Activated CD8-positive, alpha-beta T cell treated with anti-CD3 and anti-CD28 coated beads for 36 hours (primary cell): Measurements from ENCODE around the gene TCP1. TPM values are rescaled to one million over a fixed set of nuclear protein-coding genes. Genes with fewer than 3 reads are reported as not detected.
"Not testable (repeated sequence)": the region's sequence is repeated elsewhere in the genome, so short reads cannot be mapped to it uniquely, and the experiment has no call there.

Experiments used
- ATAC-seq: fragments of 200-7000 bp; cut with Tn5 transposase; one replicate; pipeline ENCODE4 v1.10.0; 2021; ENCODE audit warnings: mild to moderate bottlenecking, moderate library complexity
- CTCF ChIA-PET: fragments of 350-600 bp; sonication (Branson Sonifier 250); formaldehyde crosslinking; loops from one replicate; lab custom pipeline; 2021; ENCODE audit warnings: antibody characterized with exemption; lab: Charles Lee
- POLR2A ChIA-PET: fragments of 350-600 bp; sonication (Branson Sonifier 250); formaldehyde crosslinking; loops from one replicate; lab custom pipeline; 2021; ENCODE audit warnings: antibody characterized with exemption; lab: Charles Lee
- DNase-seq: peaks from one replicate; pipeline ENCODE4 v3.0.0-alpha.2; 2020
- H3K27ac Mint-ChIP-seq: one replicate; pipeline ENCODE4 v1.8.0; 2021; ENCODE audit warnings: mild to moderate bottlenecking, mixed read lengths
- H3K27me3 Mint-ChIP-seq: one replicate; pipeline ENCODE4 v1.8.0; 2021; ENCODE audit warnings: mixed read lengths
- H3K36me3 Mint-ChIP-seq: one replicate; pipeline ENCODE4 v1.8.0; 2021; ENCODE audit warnings: low read depth, mixed read lengths
- H3K4me1 Mint-ChIP-seq: one replicate; pipeline ENCODE4 v1.8.0; 2021; ENCODE audit warnings: low read depth, mixed read lengths
- H3K4me3 Mint-ChIP-seq: one replicate; pipeline ENCODE4 v1.8.0; 2021; ENCODE audit warnings: mild to moderate bottlenecking, moderate library complexity, mixed read lengths
- H3K9me3 Mint-ChIP-seq: one replicate; pipeline ENCODE4 v1.8.0; 2021; ENCODE audit warnings: mixed read lengths
- intact Hi-C: fragments of 100-400 bp; cut with micrococcal nuclease; formaldehyde crosslinking; loops from one replicate; pipeline ENCODE4 v1.10.0; 2022
- total RNA-seq, 2 experiments: library from RNA; stranded (reverse); gene quantifications; one replicate each; pipeline ENCODE4 v1.2.3, GENCODE V29; 2021
- TF ChIP-seq, protein P1 (sequence below): fragments of 200-600 bp; IDR thresholded peaks from one replicate; pipeline ENCODE4 v1.8.0; 2022; ENCODE audit warnings: antibody characterized with exemption, mild to moderate bottlenecking

The TCP1 gene
- total RNA-seq, 2 experiments from 2014 or later, result 446 to 452 TPM

DNA sequence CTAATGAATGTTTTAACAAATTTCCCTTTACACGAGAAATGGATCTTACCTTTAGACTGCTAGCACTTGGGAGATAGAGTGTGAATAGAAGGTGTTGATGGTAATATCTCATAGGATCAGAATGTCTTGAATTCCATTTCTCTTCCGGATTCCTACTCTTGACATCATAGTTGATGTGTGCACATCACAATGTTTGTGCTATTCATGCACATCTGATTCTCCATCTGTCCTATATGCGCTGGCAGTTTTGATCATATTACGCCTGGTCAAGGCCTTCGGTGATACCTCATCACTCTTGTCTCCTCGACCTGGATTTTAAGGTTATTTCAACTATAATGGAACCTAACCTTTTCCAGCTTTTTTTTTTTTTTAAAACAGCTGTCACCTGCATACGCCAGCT, 44.3 kb downstream of the TCP1 start:
- intact Hi-C loops, result no loop called here
- DNase-seq, result no peak
- TF ChIP-seq, protein P1, sequence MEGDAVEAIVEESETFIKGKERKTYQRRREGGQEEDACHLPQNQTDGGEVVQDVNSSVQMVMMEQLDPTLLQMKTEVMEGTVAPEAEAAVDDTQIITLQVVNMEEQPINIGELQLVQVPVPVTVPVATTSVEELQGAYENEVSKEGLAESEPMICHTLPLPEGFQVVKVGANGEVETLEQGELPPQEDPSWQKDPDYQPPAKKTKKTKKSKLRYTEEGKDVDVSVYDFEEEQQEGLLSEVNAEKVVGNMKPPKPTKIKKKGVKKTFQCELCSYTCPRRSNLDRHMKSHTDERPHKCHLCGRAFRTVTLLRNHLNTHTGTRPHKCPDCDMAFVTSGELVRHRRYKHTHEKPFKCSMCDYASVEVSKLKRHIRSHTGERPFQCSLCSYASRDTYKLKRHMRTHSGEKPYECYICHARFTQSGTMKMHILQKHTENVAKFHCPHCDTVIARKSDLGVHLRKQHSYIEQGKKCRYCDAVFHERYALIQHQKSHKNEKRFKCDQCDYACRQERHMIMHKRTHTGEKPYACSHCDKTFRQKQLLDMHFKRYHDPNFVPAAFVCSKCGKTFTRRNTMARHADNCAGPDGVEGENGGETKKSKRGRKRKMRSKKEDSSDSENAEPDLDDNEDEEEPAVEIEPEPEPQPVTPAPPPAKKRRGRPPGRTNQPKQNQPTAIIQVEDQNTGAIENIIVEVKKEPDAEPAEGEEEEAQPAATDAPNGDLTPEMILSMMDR, result no peak
- ATAC-seq, result no peak
- Mint-ChIP-seq H3K9me3 (no peaks in the 10 kb centered on the region), H3K27ac (peak overlapping the region; percentile 68), H3K4me1 (peaks cover 20% of the 10 kb centered on the region), H3K27me3 (no peaks in the 10 kb centered on the region), H3K4me3 (no peak overlapping the region), H3K36me3 (peaks cover 61% of the 10 kb centered on the region)
- CTCF ChIA-PET, result interaction anchor here (1.7 kb wide), 1 partner anchor 10 kb away, joined by 6 read pairs; no protein-coding TSS in a partner anchor
- POLR2A ChIA-PET, result interaction anchor here (3.6 kb wide), 1 partner anchor 15 kb away, joined by 17 read pairs; the partner anchor contains the start of gene ACAT2

DNA sequence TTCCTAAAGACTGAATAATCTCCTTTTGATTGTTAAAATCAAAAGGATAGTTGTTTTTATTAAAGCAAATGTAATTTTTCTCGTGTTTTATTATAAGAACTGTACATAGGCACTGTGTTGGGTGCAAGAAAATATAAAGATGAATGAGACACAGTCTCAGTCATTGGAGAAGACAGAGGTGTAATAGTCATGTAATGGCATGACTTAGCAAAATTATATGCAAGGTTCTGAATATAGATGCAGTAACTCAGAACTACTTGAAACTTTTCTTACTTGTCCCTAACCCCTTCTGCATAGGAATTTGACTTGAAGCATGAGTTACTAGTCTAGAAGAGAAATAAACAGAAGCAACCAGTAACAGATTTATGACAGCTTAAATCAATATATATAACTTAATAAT, 47.2 kb downstream of the TCP1 start:
- CTCF ChIA-PET, result interaction anchor here (1.2 kb wide), 1 partner anchor 10 kb away, joined by 3 read pairs; no protein-coding TSS in a partner anchor
- Mint-ChIP-seq H3K27ac (peak overlapping the region; percentile 61), H3K27me3 (no peaks in the 10 kb centered on the region), H3K9me3 (no peaks in the 10 kb centered on the region), H3K36me3 (peaks cover 46% of the 10 kb centered on the region), H3K4me1 (peaks cover 30% of the 10 kb centered on the region), H3K4me3 (no peak overlapping the region)
- TF ChIP-seq, protein P1, result no peak
- intact Hi-C loops, result no loop called here
- DNase-seq (no peak), ATAC-seq (no peak)
- POLR2A ChIA-PET, result no interaction called here

DNA sequence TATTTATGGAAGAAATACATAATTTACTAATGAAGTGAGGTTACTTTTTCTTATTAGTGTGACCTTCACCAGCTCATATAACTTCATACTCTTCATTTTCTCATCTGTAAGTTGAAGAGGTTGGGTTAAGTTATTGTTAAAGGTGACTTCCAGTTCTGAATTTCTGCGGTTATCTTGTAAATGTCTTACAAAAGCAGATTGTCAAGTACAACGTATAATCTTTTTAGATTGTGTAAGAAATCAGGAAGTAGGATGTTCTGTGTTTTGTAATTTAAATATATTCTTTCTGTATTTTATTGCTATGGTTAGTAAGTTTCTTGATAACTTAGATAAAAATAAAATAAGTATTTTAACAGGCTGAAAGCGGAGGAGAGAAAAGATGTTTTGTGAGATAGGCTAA, 50.1 kb downstream of the TCP1 start:
- Mint-ChIP-seq H3K27ac (no peak overlapping the region), H3K36me3 (peaks cover 28% of the 10 kb centered on the region), H3K9me3 (no peaks in the 10 kb centered on the region), H3K4me1 (peaks cover 25% of the 10 kb centered on the region), H3K4me3 (no peak overlapping the region), H3K27me3 (no peaks in the 10 kb centered on the region)
- no peak for ATAC-seq
- ChIA-PET CTCF (no interaction called here), POLR2A (interaction anchor here (1.4 to 4.1 kb wide), 3 partner anchors 8 to 47 kb away, joined by 3 to 24 read pairs (median 14); partner anchors contain the start of genes SOD2 and WTAP)
- intact Hi-C loops, result no loop called here
- no peak for DNase-seq
- TF ChIP-seq, protein P1, result no peak

DNA sequence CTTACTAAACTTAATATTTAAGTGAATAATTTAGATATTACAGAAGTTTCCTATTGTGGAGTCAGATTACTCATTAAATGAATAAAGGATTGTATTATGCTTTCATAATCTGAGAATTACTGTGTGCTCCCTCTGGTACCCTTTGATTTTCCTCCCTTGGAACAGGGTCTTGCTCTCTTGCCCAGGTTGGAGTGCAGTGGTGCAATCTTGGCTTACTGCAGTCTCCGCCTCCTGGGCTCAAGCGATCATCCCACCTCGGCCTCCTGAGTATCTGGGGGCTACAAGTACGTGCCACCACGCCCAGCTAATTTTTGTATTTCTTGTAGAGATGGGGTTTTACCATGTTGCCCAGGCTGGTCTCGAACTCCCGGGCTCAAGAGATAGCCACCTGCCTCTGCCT, 52.5 kb downstream of the TCP1 start:
- no peak for DNase-seq
- Mint-ChIP-seq H3K27me3 (no peaks in the 10 kb centered on the region), H3K36me3 (peaks cover 19% of the 10 kb centered on the region), H3K27ac (no peak overlapping the region), H3K4me3 (no peak overlapping the region), H3K9me3 (no peaks in the 10 kb centered on the region), H3K4me1 (peaks cover 43% of the 10 kb centered on the region)
- intact Hi-C loops, result no loop called here
- ATAC-seq, result no peak
- POLR2A ChIA-PET, result interaction anchor here (1.2 to 4.1 kb wide), 4 partner anchors 10 to 51 kb away, joined by 4 to 24 read pairs (median 10); partner anchors contain the start of genes SOD2 and WTAP
- TF ChIP-seq, protein P1, result no peak
- CTCF ChIA-PET, result interaction anchor here (0.7 to 2.1 kb wide), 3 partner anchors 46 to 53 kb away, joined by 3 to 9 read pairs (median 3); partner anchors contain the start of genes MRPL18 and TCP1

DNA sequence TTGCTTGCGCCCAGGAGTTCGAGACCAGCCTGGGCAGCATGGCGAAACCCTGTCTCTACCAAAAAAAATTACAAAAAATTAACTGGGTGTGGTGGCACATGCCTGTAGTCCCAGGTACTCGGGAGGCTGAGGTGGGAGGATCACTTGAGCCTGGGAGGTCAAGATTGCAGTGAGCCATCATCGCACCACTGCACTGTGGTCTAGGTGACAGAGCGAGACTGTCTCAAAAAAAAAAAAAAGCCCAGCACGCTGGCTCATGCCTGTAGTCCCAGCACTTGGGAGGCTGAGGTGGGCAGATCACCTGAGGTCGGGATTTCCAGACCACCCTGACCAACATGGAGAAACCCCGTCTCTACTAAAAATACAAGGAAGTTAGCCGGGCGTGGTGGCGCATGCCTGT, 56.0 kb downstream of the TCP1 start:
- CTCF ChIA-PET, result interaction anchor here (1.7 to 2.0 kb wide), 2 partner anchors 13 to 14 kb away, joined by 7 to 9 read pairs; no protein-coding TSS in a partner anchor
- DNase-seq, intact Hi-C loops, H3K4me3 Mint-ChIP-seq, H3K9me3 Mint-ChIP-seq, ATAC-seq, H3K27me3 Mint-ChIP-seq: not testable (repeated sequence)
- POLR2A ChIA-PET, result interaction anchor here (0.6 to 4.3 kb wide), 8 partner anchors 12 to 56 kb away, joined by 3 to 20 read pairs (median 6); partner anchors contain the start of genes ACAT2, MRPL18 and TCP1
- Mint-ChIP-seq H3K36me3 (peaks cover 30% of the 10 kb centered on the region), H3K4me1 (peaks cover 55% of the 10 kb centered on the region), H3K27ac (peak overlapping the region; percentile 20)

DNA sequence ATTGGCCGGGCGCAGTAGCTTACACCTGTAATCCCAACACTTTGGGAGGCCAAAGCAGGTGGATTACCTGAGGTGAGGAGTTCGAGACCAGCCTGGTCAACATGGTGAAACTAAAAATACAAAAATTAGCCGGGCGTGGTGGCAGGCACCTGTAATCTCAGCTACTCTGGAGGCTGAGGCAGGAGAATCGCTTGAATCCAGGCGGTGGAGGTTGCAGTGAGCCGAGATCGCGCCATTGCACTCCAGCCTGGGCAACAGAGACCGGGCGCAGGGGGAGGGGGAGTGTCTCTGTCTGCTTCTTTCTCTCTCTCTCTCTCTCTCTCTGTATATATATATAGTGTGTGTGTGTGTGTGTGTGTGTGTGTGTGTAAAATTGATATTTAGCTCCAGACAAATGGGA, 56.9 kb downstream of the TCP1 start:
- Mint-ChIP-seq H3K4me1 (peaks cover 47% of the 10 kb centered on the region), H3K36me3 (peaks cover 35% of the 10 kb centered on the region), H3K27ac (peak overlapping the region; percentile 55)
- DNase-seq, H3K27me3 Mint-ChIP-seq, intact Hi-C loops, H3K4me3 Mint-ChIP-seq, ATAC-seq, H3K9me3 Mint-ChIP-seq: not testable (repeated sequence)
- ChIA-PET CTCF (interaction anchor here (0.8 to 2.0 kb wide), 3 partner anchors 10 to 15 kb away, joined by 3 to 9 read pairs (median 7); no protein-coding TSS in a partner anchor), POLR2A (interaction anchor here (1.0 to 4.3 kb wide), 8 partner anchors 14 to 57 kb away, joined by 3 to 20 read pairs (median 6); partner anchors contain the start of genes ACAT2, MRPL18 and TCP1)
